ENCODE measurements around the gene KRTAP10-8.
"Not testable (repeated sequence)": the region's sequence is repeated elsewhere in the genome, so short reads cannot be mapped to it uniquely, and the experiment has no call there.

Gene KRTAP10-8

DNA sequence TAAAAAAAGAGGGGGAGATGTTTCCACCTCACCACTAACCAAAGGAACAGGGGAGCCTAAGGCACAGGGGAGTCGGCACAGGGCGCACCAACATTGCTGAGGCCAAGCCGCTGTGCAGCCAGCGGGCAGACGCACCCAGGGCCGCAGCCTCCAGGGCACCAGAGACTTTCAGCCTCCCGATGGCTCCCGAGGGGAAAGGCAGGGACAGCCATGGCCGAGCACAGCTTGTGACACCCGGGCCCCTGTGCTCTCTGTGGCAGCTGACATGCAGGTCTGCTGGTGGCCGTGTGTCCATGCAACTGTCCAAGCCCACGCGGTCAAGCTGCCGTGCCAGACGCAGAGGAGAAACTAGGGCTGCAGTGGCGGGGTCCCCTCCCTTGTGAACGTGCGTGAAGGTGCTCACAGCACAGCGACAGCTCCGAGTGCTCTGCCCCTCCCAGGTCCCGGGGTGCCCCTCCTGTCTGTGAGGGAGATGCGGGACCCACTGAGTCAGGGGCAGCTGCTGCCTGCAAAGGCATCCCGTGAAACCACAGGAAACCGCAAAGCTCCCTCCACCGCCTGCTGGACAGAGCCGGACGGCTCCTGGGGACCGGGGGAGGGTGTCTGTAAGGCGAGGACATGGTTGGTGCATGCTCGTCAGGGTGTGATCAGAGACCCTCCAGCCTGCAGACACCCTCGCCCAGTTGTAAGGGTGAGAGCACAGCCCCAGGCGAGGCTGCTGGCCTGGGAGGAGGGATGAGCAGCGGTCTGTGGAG is 36.9 kb downstream of the KRTAP10-8 start:
- DNase-seq, result no peak

DNA sequence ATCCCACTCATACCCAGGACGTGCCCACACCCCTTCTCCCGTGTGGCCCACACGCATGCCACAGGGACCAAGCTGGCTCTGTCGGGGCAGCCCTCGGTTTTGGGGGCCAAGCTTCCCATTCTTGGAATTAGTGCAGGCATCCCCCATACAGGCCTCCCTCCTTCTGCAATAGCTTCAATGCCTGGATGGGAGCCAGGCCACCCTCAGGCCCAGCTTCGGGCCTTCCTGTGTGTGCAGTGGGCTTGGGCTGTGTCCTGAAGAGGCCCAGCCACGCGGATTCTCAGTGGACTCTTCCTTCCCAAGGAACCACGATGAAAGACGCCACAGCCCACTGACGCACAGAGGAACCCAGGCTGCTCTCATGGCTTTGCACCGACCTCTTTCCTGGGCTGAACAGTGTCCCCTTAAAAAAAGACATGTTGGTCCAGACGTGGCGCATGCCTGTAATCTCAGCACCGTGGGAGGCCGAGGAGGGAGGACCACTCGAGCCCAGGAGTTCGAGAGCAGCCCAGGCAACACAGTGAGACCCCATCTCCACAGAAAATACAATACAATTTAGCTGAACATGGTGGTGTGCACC is 37.7 kb downstream of the KRTAP10-8 start:
- DNase-seq, result no peak

DNA sequence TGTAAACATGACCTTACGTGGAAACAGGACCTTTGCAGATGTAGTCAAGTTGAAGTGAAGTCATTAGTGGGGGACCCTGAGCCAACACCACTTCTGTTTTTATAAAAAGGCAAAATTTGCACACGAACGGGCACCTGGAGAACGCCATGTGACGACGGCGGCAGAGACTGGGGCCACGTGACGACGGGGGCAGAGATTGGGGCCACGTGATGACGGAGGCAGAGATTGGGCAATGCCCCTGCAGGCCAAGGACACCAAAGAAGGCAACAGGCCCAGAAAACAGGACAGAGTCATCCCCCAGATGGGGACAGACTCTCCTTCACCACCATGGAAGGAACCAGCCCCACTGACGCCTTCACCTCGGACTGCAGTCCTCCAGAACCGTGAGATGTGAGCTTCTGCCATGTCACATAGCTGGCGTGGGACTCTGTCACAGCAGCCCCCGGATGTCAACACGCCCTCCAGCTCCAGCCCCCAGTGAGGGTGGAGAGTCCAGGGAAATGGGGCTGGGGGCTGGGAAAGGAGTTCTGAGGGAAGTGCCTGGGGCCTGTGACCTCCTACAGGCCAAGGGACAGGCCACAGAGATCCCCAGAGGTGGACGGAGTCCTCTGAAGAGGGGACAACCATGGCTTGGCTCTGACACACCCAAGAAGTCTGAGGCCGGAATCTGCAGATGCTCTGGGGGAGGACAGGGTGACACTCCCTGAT is 38.5 kb downstream of the KRTAP10-8 start:
- DNase-seq, result no peak

DNA sequence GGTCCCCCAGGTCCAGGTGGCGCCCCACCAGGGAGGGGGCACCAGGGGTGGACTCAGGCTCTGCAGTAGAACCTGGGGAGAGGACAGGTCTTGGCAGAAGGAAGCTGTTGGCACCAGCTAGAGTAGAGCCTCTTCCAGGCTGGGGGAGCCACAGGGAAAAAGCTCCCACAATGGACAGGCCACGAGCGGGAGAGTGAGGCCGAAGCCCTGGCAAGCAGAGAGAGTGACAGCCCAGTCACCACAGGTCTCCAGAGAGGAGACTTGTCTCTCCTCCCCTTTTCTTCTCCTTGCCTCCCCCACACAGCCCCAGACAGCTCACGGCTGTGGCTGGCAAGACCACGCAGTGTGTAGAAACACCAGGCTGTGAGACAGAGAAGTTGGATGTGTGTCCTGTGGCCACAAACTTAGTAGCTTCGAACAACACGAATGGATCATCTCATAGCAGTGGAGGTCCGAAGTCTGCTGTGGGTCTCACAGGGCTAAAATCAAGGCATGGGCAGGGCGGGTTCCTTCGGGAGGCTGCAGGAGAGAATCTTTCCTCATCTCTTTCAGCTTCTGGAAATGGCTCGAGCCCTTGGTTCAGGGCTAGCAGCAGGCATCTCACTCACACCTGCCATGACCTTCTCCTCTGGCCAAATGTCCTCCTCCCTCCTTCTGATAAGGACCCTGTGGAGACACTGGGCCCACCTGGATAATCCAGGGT is 39.2 kb downstream of the KRTAP10-8 start:
- no peak for DNase-seq

DNA sequence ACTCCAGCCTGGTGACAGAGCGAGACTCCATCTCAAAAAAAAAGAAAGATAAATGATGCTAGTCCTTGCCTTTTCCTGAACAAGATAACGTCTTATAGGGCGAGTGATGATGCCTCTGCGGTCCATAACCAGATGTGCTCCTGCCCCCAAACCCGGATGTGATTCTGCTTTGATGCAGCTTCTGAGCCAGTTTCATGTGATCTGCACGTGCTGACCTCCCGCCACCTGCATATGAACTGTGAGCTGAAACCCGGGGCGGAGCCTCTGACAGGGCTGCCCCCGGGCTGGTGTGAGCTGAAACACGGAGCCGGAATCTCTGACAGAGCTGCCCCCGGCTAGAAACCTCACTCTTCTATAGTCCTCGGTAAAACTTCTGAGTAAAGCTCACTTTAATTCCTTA is 41.2 kb downstream of the KRTAP10-8 start:
- no peak for DNase-seq

DNA sequence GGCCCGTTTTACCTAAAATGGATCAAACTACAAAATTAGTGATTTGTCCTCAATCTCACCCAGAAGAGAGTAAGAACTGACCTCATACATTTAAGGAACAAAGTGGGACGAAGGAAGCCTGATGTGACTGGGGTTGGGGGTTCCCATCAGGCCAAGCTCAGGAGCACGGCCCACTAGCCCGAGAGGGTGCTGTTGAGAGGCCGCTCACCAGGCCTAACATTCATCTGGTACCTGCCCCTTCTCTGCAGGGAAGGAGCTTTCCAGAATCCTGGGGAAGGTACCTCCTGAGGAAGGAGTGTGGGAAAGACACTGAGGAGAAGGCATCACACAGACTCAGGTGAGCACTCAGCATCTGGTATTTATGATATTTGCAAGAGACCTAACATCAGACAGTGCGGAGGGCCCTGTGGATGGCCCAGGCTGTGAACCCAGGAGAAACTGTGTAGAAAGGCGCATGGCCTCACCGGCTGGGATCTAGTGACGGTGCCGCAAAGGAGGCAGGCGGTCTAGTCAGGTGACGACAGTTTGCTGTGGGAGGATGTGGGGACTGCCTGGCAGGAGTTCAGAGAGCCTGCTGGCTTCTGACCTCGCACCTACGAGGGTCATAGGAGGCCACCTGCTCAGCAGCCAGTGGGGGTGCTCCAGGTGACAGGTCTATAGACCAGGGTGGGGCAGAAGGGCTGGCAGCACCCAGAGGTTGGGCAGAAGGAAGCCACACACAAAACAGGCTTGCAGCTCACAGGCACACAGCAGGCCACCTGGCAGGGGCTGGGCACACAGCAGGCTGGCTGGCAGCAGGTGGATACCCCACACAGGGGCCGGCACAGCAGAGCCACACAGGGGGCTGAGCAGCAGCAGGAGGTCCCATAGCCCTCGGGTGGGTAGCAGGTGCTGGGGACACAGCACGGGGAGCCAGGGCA is 42.0 kb downstream of the KRTAP10-8 start:
- DNase-seq, result no peak

DNA sequence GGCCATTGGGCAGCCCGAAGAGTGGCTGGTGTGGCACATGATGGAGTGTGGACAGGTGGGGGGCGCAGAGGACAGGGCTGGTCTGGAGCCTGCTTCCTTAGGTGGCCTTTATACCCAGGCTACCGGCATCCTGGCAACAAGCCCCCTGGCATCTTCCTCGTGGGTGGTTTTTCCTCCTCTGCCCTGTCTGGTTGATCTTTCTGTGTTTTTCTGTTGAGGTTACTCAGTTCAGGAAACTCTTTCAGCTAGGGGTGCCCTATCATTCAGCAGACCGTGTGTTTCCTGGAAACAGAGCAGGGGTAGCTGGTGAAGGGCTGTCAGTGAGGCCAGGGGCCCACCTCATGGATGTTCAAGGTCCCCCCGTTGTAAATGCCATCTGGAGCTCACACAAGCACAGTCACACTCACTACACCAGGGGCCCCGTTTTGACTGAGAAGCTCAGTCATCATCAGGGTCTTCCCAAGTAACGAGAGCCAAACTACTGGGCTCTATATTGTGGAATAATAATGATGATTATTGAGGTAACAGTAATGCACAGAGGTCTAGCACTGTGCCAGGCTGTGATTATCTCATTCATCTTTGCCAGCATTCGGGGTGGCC is 42.8 kb downstream of the KRTAP10-8 start, which contains the start of gene KRTAP12-4:
Gene KRTAP12-4 (minus strand): TSS at position 84 of the 600 bp plus-strand sequence. CDS start 45 bp downstream, at position 39.
- no peak for DNase-seq

DNA sequence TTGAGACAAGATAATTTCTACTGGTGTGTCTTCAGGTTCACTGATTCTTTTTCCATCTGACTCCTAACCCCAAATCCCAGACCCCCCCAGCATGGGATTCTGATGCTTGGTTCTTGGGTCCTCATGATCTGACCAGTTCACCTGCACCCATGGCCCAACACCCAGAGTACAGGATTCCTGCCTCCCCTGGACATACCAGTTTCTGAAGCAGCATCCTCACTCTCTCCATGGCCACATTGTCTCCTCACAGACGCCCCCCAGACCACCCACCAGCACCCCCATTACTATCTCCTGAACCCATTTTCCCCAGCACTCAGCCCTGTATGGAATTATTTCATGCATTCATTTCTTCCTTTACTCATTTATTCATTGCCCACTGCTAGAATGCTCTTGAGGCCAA is 45.0 kb downstream of the KRTAP10-8 start:
- no peak for DNase-seq

DNA sequence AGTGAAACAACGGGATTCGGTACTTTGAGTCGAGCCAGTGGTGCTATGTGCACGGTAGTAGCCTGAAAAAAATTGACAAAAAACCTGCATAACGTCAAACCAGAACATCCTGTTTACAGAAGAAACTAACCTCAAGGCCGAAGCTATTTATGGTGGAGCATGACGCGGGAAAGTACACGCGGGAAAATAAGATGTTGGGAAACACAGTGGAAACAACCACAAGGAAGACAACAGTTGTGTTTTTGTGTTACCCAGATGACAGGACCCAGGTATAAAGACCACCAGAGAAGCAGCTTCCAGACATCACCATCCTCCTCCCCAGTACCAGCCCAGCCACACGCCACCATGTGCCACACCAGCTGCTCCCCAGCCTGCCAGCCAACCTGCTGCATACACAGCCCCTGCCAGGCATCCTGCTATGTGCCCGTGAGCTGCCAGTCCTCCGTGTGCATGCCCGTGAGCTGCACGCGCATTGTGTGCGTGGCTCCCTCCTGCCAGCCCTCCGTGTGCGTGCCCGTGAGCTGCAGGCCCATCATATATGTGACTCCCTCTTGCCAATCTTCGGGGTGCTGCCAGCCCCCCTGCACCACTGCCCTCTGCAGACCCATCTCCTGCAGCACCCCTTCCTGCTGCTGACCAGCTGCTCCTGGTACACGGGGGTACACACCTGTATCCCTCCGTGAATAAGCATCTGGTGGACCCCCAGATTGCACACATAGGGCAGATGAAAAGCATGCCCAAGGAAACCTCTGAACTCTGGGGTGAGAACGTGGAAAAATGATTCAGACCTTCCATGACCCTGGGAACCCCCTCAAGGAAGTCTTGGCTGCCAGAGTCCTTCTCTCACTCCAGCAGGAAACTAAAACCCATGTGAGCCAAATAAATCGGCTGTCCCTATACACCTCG is 46.0 kb downstream of the KRTAP10-8 start, which contains the start of gene KRTAP12-3:
Gene KRTAP12-3 (plus strand): TSS at position 298 of the 906 bp plus-strand sequence. CDS start 48 bp downstream, at position 346.
- no peak for DNase-seq

DNA sequence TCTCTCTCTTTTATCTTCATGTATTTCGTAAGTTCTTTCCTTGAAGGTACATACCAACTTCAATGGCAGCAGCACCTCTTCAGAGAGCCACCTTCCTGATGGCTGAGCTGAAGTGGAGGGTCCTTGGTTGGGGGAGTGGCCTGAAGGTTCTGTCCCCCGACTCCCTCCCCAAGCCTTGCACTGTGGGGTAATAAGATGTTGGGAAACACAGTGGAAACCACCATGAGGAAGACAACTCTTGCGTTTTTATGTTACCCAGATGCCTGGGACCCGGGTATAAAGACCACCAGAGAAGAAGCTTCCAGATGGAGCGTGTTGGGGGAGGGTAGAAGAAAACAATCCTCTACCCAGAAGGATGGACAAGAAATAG is 46.6 kb downstream of the KRTAP10-8 start:
- no peak for DNase-seq

DNA sequence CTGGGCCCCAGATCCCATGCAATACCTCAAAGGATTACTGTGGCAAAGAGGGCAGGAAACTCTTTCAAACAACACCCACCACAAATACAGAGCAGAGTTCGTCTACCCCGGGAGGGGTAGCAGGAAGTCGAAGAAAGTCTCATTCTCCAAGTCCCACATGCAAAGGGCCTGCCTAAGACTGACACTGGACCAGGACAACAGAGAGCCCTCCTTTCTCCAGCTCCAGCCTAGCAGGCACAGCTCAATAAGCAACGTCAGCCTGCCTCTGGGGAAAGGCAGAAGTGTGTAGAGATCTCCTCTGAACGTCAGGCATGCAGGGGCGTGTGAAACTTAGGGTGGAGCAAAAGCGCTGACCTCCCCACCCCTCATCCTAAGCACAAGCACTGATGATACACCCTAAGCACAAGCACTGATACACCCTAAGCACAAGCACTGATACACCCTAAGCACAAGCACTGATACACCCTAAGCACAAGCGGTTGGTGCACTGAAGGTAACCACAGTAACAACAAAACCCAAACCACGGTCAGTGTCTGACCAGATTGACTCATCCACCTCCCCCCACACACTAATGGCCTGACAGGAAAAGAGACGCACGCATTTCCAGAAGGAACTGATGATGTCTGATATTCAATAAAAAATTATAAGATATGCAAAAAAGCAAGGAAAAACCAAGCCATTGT is 47.2 kb downstream of the KRTAP10-8 start:
- no peak for DNase-seq

DNA sequence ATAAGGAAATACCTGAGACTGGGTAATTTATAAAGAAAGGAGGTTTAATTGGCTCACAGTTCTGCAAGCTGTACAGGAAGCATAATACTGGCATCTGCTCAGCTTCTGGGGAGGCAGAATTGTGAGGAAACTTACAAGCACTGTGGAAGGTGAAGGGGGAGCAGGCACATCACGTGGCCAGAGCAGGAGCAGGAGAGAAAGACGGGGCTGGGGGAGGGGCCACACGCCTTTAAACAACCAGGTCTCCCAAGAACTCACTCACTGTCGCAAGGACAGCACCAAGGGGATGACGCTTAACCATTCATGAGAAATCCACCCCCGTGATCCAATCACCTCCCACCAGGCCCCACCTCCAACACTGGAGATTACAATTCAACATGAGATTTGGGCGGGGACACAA is 49.7 kb downstream of the KRTAP10-8 start:
- DNase-seq, result not testable (repeated sequence)
